NCI-H524 treated with DMSO at 0.1 percent for 48 hours (cell line): ENCODE data around the gene NFYB.

Experiments used
- DNase-seq: peaks from one replicate; lab custom pipeline; 2025; lab: John Stamatoyannopoulos, UW

NFYB gene

GRCh38 chr12:104155711-104156555, 17.9 kb upstream of the NFYB start:
- no peak for DNase-seq

DNA sequence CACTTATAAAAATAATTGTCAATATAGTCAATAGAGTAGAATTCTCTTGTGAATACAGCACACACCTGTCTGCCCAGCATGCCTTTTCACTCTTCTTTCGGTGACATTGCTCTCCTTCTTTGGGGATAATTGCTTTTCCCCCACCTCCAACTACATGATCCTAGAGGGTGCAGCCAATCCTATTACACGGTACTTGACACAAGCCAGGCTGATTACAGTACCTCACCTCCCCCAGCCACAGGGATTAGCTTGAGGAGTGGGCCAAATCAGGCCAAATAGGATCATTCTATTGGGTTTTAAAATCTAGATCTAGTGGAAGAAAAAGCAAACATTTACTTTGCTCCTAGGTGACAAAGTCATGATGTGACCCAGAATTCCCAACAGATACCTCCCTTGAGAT, 16.8 kb upstream of the NFYB start:
- DNase-seq, result peak; percentile 73

DNA sequence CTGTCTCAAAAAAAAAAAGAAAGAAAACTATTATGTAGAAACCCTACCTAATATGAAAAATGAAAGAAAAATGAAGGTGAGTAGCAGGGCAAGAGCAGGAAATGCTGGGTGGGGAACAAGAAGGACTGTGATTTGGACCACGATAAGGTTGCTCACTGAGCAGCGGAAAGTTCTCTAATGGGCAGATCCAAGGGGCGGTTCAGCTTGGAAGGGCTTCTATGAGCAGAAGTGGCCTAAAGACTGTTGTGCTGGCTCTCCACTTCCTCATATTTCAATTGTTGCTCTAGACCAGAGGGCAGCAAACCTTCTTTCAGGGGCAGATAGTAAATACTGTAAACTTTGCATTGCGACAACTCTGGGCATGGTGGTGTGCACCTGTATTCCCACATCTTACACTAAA, 16.3 kb upstream of the NFYB start:
- no peak for DNase-seq

GRCh38 chr12:104152685-104153241, 14.8 kb upstream of the NFYB start:
- DNase-seq, result no peak

DNA sequence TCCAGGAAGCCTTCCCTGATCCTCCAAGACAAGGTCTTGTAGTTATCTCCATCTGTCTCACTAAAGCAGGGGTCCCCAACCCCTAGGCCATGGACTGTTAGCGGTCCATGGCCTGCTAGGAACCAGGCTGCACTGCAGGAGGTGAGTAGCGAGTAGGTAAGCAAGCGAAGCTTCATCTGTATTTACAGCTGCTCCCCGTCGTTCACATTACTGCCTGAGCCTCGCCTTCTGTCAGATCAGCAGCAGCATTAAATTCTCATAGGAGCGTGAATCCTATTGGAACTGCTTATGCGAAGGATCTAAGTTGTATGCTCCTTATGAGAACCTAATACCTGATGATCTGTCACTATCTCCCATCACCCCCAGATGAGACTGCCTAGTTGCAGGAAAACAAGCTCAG, 12.4 kb upstream of the NFYB start:
- no peak for DNase-seq

DNA sequence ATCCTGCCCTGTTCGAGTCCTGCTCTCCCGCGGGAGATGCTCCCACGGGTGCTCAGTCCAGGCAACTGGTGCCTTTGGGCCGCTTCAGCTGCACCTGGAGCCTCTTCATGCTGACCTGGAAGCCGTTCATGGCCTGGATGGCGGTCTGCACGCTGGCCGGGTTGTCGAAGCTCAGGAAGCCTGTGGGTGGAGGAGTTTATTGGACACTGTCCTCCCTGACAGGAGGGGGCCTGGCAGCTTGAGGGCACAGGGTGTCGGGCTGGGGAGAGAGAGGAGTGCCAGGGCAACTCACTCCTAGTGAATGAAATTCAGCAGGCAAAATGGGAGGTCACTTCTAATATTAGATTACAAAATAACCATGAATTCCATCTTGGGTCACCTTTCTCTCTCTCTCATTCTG, 9.3 kb upstream of the NFYB start:
- DNase-seq, result no peak

GRCh38 chr12:104143918-104144317, 5.9 kb upstream of the NFYB start:
- DNase-seq, result no peak

DNA sequence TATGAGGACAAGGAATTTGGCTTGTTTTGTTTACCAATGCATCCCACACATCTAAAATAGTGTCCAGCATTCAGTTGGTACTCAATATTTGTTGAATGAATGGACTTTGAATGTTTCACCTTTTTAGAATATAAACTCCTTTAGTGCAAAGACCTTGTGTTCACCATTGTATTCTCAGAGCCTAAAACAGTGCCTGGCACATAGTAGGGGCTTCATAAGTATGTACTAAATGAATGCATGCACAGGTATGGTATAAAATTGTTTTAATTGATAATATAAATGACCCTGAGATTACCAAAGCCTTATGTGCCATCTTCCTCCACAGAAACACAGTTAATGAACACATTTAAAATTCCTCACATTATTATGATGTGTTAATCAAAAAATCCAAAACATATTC, 5.0 kb upstream of the NFYB start:
- DNase-seq, result no peak

DNA sequence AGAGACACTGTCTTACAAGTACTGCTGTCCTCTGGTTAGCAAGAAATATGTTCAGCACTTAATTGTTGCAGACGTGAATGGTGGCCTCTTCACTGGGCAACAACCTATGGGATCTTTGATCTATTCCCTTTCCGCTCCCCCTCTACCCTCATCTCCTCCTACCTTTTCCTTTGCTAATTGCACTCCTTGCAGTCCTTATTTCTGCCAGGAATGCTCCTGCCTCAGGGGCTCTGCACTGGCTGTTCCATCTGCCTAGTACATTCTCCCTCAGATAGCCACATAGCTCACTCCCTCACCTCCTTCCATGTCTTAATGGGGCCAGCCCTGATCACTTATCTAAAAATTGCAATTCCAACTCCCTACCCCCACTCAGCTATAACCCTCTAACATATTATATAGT, 4.5 kb upstream of the NFYB start:
- DNase-seq, result no peak

- no peak for DNase-seq
Measured at GRCh38 chr12:104138797-104139152, 765 bp upstream of the NFYB start.

GRCh38 chr12:104137001-104137901, 759 bp downstream of the NFYB start:
- DNase-seq, result no peak

DNA sequence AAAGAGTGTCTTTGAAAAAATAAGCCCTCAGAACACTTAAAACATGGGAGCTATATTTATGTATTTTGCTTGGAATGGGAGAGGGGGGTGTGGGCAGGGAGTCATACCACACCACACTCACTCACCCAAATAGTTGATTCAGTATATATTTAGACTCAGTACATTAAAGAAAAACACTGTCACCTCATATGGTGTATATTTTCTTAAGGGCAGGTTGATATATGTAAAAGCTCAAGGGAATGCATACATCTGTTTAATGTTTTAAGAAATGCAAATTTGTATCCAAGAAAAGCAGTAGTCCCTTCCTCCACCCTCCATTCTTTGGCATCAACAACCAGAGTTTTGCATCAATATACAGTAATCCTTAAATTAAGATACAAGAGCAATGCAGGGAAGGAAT, 1.4 kb downstream of the NFYB start:
- DNase-seq, result no peak

GRCh38 chr12:104134882-104135281, 3.1 kb downstream of the NFYB start:
- no peak for DNase-seq

DNA sequence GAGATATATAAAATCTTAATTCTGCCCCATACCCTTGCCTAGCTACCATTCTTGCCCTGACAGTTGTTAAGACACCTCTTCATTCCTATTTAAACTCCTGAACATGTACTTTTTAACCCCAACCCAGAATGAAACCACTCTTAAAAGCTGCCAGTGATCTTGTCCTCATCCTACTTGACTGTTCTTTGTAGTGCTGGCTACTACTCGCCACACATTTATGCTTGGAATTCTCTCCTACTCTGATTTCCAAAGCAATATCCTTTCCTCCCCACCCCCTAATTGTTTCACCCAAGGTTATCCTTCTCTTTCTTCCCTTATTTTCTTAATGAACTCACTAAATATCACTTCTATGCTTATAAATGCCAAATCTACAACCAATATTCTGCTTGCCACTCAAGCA, 4.1 kb downstream of the NFYB start:
- no peak for DNase-seq

DNA sequence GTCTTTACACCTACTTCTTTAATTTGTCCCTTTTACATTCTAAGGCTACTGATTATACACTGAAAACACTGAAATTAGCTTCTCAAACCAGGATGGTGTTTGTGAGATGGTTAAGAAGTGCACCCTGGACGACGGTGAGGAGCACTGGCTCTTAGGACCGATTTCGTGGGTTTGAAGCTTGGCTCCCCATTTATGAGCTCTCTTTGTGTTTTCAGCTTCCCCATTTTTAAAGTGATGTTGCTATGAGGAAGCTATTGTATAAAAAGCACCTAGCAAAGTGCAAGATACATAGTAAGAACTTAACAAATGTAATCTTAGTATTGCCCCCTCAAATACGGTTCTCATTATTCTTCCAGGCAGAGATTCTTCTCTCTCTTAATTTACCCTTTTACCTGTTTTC, 4.7 kb downstream of the NFYB start:
- DNase-seq, result no peak

DNA sequence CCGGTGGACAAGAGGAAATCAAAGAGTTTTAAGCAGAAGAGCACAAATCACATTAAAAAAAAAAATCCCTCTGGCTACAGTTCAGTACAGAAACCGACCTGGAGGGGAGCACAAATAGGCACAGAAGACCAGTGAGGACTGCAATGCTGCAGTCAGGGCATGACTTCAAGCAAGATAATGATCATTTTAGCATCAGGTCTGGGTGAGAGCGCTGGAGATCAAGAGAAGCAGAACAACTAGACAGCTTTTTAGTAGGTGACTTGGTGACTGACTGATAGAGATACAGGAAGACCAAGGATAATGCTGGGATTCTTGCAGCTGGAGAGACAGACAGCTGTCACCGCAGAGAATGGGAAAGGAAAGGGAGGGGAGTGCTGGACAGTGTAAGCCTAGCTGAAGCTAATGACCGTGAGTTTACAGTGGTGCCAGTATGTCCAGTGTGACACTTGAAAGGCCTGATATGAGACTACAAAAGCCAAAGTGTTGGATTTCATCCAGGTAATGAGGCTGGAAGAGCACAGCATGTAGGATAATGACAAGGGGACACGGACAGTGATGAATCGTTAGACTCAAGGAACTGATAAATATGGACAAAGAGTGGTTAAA, 5.6 kb downstream of the NFYB start:
- no peak for DNase-seq

DNA sequence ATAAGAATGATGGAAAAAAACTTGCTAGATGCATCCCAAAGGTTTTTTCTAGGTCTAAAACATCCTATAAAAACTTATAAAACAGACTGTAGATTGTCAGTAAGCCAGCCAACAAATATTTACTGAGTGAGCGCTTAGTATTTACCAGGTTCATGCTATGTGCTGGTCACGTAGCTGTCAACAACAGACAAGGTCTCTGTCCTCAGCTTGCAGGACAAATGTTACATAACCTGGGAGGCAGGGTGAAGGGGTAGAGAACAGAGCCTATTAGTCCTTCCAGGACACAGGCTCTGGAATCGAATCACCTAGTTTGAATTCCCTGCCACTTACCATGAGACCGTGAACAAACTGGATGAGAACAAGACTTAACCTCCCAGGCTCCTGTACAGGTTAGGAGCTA, 6.4 kb downstream of the NFYB start:
- no peak for DNase-seq

- DNase-seq, result no peak
Measured at GRCh38 chr12:104130760-104131159, 7.2 kb downstream of the NFYB start.

GRCh38 chr12:104126548-104126947, 11.5 kb downstream of the NFYB start:
- no peak for DNase-seq

GRCh38 chr12:104122298-104122697, 15.7 kb downstream of the NFYB start:
- no peak for DNase-seq

GRCh38 chr12:104121001-104121400, 17.0 kb downstream of the NFYB start:
- DNase-seq, result no peak

- peak; percentile 21 for DNase-seq
Measured at GRCh38 chr12:104115587-104115975, 22.4 kb downstream of the NFYB start.
